Dermis microvascular lymphatic vessel endothelial cell (primary cell): ENCODE measurements around the gene BUB1B. TPM values are rescaled to one million over a fixed set of nuclear protein-coding genes. Genes with fewer than 3 reads are reported as not detected.

Experiments
- DNase-seq, 2 donors: peaks; one replicate each; pipeline versions ENCODE4 v3.0.0 to v3.0.0-alpha.2; 2010; ENCODE audit warnings: low read depth in 2 of 2
- total RNA-seq: library from RNA; depleted of rRNA; stranded (reverse); fragments of >200 nt; gene quantifications from 2 replicates; pipeline ENCODE4 v1.2.1, GENCODE V29; 2014

The BUB1B gene
- total RNA-seq, 1 donor from 2014 or later: 20.2 TPM

- DNase-seq: no peak
These were observed 79.1 kb downstream of the BUB1B start for GRCh38 chr15:40239693-40240618.

- no peak for DNase-seq
These were observed 79.9 kb downstream of the BUB1B start for GRCh38 chr15:40240619-40241221.

DNA sequence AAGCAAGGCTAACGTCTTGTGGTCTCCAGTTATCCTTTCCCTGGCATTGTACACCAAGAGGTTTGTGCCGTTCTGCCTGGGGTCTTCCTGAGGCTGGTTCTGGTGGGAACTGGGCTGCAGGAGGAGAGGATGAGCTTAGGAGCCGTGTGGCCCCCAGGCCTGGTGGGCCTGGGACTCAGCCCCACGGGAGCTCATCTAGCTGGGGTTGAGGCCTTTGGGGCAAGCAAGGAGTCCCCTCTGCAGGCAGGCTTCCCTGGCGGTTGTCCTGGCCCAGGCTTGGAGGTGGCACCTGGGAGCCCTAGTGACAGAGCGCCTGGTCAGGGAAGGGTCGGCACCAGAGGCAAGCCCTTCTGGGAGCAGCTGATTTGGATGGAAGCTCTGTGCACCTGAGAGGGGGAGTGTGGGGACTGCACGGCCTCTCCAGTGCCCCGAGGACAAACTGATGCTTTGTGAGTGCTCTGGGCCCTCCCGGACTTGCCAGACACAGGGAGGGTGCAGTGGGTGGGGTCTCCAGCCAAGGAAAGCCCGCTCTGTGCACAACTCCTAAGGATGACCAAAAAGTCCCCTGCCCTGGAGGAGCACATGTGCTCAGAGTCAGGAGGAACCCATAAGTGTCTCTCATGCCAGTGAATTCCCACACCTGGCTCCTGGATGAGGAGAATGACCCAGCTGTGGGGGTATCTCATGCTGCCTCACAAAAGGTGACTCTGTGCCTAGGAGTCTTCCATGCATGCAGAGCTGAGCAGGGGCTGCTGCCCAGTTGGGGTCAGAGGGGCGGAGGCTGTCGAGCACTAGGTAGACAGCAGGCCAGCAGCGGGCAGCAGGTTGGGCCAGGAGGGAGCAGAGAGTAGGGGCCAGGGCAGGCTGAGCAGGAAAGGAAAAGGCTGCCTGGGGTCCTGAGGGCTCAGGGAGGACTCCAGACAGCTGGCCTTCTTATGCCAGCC lies 80.7 kb downstream of the BUB1B start:
- no peak for DNase-seq

GRCh38 chr15:40242213-40242599 lies 81.3 kb downstream of the BUB1B start:
- no peak for DNase-seq

DNA sequence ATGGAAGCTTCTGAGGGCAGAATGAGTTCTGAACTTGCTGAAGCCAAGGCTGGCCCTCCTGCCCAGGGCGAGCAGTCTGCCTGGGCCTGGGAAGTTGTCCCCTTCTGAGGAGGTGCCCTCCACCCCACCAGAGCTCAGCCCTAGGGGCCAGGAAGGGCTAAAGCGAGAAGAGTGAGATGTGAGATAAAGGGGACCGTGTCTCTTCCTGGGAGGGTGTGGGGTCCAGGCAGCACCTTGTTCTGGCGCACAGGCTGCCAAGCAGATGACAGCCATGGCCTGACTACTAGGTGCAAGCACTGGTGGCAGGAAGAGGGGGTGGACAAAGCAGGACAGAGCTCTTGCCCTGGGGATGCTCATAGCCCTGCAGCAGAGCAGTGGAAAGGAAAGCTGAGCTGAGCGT lies 81.7 kb downstream of the BUB1B start:
- DNase-seq: no peak

DNA sequence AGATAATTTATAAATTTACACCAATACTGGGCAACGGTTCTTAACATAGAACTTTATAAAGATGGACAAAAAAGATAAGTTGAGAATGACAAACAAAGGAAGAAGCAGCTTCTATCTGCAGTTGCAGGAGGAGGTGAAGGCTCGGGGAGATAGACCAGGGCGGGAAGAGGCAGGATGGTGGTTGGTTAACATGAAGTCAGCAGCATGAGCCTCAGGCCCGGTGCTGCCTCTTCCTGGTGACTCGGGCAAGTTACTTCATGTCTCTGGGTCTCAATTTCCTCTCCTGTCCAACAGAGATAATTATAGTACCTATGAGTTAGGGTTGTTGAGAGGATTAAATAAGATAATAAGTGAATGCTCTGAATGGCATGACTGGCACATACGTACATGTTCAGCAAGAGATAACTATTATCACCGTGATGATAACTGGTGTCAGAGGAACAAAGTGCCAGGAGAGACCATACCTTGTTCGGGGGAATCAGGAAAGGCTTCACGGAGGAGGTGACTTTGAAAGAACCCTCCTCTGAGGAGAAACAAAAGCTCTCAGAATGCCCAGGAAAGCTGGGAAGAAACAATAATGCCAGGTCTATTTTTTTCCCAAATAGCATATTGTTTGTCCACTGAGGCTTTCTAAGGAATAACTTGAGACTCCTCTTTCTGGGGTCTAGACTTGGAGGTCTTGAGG lies 82.4 kb downstream of the BUB1B start:
- no peak for DNase-seq

DNA sequence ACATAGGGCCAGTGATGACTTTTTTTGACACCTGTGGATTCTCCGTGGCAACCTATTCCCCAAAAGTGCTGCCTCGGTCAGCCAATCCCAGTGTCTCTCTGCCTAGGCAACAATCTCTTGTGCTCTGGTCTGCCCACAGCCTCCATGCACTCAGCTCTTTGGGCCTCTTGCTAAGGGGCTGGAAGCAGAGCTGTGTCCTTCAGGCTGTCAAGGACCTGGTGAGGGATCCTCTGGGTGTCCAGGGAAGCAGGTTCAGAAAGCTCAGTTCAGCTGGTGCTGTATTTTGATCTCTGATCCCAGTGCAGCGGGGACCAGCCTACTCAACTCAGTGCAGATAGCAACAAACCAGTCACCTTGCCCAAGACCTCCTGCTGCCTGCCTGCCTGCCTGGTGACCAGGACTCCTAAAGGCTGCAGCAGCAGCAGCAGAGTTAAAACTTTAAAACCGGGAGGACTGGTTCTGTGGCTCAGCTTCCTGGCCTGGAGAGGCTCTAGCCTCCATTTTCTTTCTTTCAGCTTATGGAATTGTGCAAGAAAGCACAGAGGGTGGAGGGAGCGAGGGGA lies 84.2 kb downstream of the BUB1B start:
- no peak for DNase-seq

- DNase-seq: no peak
These were observed 85.0 kb downstream of the BUB1B start for GRCh38 chr15:40245666-40246450.

GRCh38 chr15:40246496-40247280 lies 85.8 kb downstream of the BUB1B start:
- DNase-seq: no peak

- DNase-seq: no peak
These were observed 86.6 kb downstream of the BUB1B start for GRCh38 chr15:40247406-40247971.

GRCh38 chr15:40248006-40248783 lies 87.3 kb downstream of the BUB1B start:
- no peak for DNase-seq

- DNase-seq: peak in 1 of 2 donors; percentile 25
These were observed 88.8 kb downstream of the BUB1B start for GRCh38 chr15:40249477-40250303.

DNA sequence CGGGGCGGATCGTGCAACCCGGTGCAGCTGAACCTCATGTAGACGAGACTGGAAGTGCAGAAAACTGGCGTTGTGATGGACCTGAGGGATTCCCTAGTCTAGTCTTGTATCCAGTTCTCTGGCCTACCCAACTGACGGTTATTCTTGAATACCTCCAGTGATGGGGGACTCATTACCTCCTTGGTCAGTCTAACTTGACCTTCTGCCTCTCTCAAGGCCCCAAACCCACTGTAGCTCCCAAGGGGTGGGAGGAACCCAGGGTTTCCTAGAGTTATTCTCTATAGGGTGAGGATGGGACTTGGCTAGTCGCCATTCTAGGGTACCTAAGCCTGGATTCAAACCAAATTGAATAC lies 89.4 kb downstream of the BUB1B start:
- no peak for DNase-seq

DNA sequence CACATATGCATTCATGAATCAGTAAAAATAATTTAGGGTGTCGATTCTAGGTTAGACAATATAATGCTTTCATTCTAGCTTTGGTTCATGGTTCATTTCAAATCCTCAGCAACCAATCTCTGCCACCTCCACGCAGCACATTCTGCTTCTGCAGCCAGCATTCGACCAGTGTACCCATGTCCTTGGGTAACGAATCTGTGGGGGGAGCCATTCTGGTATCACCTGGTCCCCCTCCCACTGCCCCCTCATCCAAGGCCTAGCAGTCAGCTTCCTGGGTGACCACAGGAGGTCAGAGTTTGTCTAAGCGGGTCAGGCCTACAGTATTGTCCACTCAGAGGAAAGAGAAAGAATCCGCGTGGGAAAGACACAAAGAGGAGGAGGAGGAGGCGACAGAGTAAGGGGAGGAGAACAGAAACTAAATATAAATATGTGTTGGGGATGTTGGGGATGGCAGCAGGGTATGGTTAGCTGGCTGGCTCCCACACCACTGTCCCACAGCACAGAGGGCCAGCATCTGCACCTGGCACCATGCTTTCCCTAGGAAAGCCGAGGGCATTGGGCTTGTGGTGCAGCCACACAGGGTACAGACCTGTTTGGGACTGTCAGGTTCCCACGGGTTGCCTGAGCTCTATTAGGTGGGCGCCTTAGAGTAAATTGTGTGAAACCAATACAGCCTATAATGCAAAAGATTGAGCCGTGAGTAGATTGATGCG lies 90.1 kb downstream of the BUB1B start:
- no peak for DNase-seq

- no peak for DNase-seq
These were observed 90.7 kb downstream of the BUB1B start for GRCh38 chr15:40251486-40252140.

DNA sequence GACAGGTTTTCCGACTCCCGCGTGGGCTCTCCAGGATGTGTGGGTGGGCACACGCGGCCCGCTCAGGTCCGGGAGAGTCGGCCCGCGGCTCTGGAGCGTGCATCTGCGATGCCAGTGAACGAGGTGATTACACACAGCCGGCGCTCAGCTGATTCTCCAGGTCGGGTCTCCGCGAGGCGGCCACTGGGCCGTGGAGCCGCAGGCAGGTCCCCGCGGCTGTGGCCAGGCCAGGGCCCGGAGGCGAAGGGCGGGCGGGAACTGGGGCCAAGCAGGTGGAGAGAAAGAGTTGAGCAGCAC lies 91.2 kb downstream of the BUB1B start:
- no peak for DNase-seq
